ENCODE measurements around the gene VCPKMT. TPM values are rescaled to one million over a fixed set of nuclear protein-coding genes. Genes with fewer than 3 reads are reported as not detected.

VCPKMT gene
- total RNA-seq = 1 to 10 TPM; 2.0 to 4.2 TPM

DNA sequence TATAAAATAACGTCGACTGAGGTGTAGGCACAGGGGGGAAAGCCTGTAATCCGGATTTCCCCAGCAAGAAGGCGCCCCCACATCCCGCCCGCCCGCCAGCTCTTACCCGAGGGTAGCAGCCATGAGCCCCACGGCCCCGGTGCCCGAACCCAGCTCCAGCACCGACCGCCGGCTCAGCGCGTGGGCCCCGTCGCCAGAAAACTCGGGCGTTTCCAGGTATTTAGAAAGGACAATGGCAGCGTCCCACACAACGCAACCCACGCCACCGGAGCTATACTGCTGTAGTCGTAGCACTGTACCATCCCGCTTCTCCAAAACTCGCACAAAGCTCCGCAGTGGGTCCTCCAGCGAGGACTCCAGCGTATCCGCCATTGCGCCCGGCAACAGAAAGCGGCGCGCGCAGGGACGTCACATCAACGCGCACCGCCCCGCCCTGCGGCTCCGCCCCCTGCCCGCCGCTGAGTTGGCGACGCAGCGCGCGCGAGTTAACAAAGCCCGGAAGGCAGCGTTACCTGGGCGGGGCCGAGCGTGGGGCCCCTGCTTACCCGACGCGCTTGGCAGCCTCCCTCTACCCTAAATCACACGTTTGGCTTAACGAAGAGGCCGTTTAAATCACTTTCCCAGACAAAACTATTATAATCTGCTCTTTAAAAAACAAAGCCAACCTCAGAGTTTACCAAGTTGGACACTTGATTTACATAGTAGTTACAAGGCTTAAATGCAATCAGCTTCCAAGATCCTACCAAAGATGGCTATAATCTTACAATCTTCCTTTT is at the start of gene VCPKMT:
Gene VCPKMT (minus strand): TSS at position 392 of the 776 bp plus-strand sequence. CDS start 20 bp downstream, at position 372.
- H3K4me1 ChIP-seq = peaks cover 22% of the 10 kb centered on the region
- peak; percentile 72 to 83 (median 82) for TF ChIP-seq POLR2A (IDR thresholded peaks at IDR 0.05)
- TF ChIP-seq, protein P1, sequence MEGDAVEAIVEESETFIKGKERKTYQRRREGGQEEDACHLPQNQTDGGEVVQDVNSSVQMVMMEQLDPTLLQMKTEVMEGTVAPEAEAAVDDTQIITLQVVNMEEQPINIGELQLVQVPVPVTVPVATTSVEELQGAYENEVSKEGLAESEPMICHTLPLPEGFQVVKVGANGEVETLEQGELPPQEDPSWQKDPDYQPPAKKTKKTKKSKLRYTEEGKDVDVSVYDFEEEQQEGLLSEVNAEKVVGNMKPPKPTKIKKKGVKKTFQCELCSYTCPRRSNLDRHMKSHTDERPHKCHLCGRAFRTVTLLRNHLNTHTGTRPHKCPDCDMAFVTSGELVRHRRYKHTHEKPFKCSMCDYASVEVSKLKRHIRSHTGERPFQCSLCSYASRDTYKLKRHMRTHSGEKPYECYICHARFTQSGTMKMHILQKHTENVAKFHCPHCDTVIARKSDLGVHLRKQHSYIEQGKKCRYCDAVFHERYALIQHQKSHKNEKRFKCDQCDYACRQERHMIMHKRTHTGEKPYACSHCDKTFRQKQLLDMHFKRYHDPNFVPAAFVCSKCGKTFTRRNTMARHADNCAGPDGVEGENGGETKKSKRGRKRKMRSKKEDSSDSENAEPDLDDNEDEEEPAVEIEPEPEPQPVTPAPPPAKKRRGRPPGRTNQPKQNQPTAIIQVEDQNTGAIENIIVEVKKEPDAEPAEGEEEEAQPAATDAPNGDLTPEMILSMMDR (IDR thresholded peaks at IDR 0.05) = peak in 1 of 7 experiments; percentile 20
- peaks cover 0 to 6% of the 10 kb centered on the region in 2 donors for H3K36me3 ChIP-seq (replicated peaks in 1 of 2; ENCODE audit: insufficient read depth in 1 of 2, low read depth in 2 of 2)
- 0 to 2% methylated on average over 24 to 63 of the region's 63 CpGs for WGBS, 2 donors
- no peaks in the 10 kb centered on the region for H3K9me3 ChIP-seq
- no peaks in the 10 kb centered on the region for H3K27me3 ChIP-seq
- peak; percentile 99 for ATAC-seq
- H3K4me3 ChIP-seq = peak within 1 kb of the TSS; percentile 65 to 69
- DNase-seq = peak; percentile 93 to 97 (median 94)
- intact Hi-C loops (cut with DNase I) = no loop called here
- H3K27ac ChIP-seq = peak within 1 kb of the TSS; percentile 55 to 90 (median 78)

- Histone ChIP-seq H3K27me3 (no peaks in the 10 kb centered on the region), H3K36me3 (replicated peaks in 1 of 2; ENCODE audit: insufficient read depth in 1 of 2, low read depth in 2 of 2) (peaks cover 0 to 14% of the 10 kb centered on the region in 2 donors), H3K4me1 (no peaks in the 10 kb centered on the region), H3K4me3 (no peak overlapping the region), H3K27ac (no peak overlapping the region), H3K9me3 (no peaks in the 10 kb centered on the region)
- intact Hi-C loops (cut with DNase I) = no loop called here
- WGBS, 2 donors = 89 to 93% methylated on average over 4 of the region's 4 CpGs
- TF ChIP-seq, protein P1 (IDR thresholded peaks at IDR 0.05) = no peak
- TF ChIP-seq POLR2A (IDR thresholded peaks at IDR 0.05) = no peak
- no peak for DNase-seq
- ATAC-seq = no peak
Measured at GRCh38 chr14:50156111-50156510, 39.7 kb upstream of the VCPKMT start.

DNA sequence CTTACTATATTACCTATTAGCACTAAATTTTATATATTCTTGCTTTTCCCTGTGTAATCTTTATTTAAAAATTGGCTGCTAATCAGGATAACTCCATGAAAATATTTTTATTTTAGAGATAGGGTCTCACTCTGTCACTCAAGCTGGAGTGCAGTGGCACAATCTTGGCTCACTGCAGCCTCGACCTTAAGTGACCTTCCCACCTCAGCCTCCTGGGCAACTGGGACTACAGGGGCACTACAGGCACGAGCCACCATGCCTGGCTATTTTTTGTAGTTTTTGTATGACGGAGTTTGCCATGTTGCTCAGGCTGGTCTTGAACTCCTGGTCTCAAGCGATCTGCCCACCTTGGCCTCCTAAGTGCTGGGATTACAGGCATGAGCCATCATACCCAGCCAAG is 32.4 kb upstream of the VCPKMT start:
- no peak for DNase-seq

GRCh38 chr14:50139192-50139591 is 22.8 kb upstream of the VCPKMT start:
- Histone ChIP-seq H3K27ac (no peak overlapping the region), H3K4me1 (no peaks in the 10 kb centered on the region), H3K4me3 (no peak overlapping the region), H3K27me3 (no peaks in the 10 kb centered on the region), H3K36me3 (replicated peaks in 1 of 2; ENCODE audit: insufficient read depth in 1 of 2, low read depth in 2 of 2) (peaks cover 0 to 3% of the 10 kb centered on the region in 2 donors), H3K9me3 (no peaks in the 10 kb centered on the region)
- WGBS, 2 donors = 96 to 99% methylated on average over 3 of the region's 3 CpGs
- ATAC-seq (no peak), DNase-seq (no peak)
- no peak for TF ChIP-seq POLR2A (IDR thresholded peaks at IDR 0.05)
- TF ChIP-seq, protein P1 (IDR thresholded peaks at IDR 0.05) = no peak
- intact Hi-C loops (cut with DNase I) = no loop called here

More for the DNA sequence above, 32.4 kb upstream of the VCPKMT start:
- H3K4me1 ChIP-seq = no peaks in the 10 kb centered on the region
- ATAC-seq = no peak
- peaks cover 0 to 8% of the 10 kb centered on the region in 2 donors for H3K36me3 ChIP-seq (replicated peaks in 1 of 2; ENCODE audit: insufficient read depth in 1 of 2, low read depth in 2 of 2)
- no peaks in the 10 kb centered on the region for H3K9me3 ChIP-seq
- H3K4me3 ChIP-seq = no peak overlapping the region
- no peak overlapping the region for H3K27ac ChIP-seq
- 83 to 88% methylated on average over 4 of the region's 4 CpGs for WGBS, 2 donors
- intact Hi-C loops (cut with DNase I) = loop anchor here (10.0 kb wide), 1 partner anchor 136 kb away; no protein-coding TSS in a partner anchor
- no peaks in the 10 kb centered on the region for H3K27me3 ChIP-seq
- TF ChIP-seq, protein P1 (IDR thresholded peaks at IDR 0.05) = no peak
- no peak for TF ChIP-seq POLR2A (IDR thresholded peaks at IDR 0.05)
